Activated CD8-positive, alpha-beta T cell treated with anti-CD3 and anti-CD28 coated beads, Interleukin-2, amount 10 ng/mL, durations not matched to agents 7 days and 5 days (primary cell): Measurements from ENCODE around the gene OMD. TPM values are rescaled to one million over a fixed set of nuclear protein-coding genes. Genes with fewer than 3 reads are reported as not detected.

Experiments
- ATAC-seq: fragments of 150-1000 bp; cut with Tn5 transposase; one replicate; pipeline ENCODE4 v1.10.0; 2021; ENCODE audit warnings: moderate library complexity
- CTCF ChIA-PET: fragments of 350-600 bp; sonication (Branson Sonifier 250); formaldehyde crosslinking; loops from one replicate; lab custom pipeline; 2021; ENCODE audit warnings: antibody characterized with exemption; lab: Charles Lee
- POLR2A ChIA-PET: fragments of 350-600 bp; sonication (Branson Sonifier 250); formaldehyde crosslinking; loops from one replicate; lab custom pipeline; 2021; ENCODE audit warnings: antibody characterized with exemption; lab: Charles Lee
- DNase-seq: peaks from one replicate; pipeline ENCODE4 v3.0.0-alpha.2; 2020
- H3K27ac Mint-ChIP-seq: one replicate; pipeline ENCODE4 v1.8.0; 2021; ENCODE audit warnings: mild to moderate bottlenecking, mixed read lengths
- H3K27me3 Mint-ChIP-seq: one replicate; pipeline ENCODE4 v1.8.0; 2021; ENCODE audit warnings: low read depth, mixed read lengths
- H3K36me3 Mint-ChIP-seq: one replicate; pipeline ENCODE4 v1.8.0; 2021; ENCODE audit warnings: low read depth, mixed read lengths
- H3K4me1 Mint-ChIP-seq: one replicate; pipeline ENCODE4 v1.8.0; 2021; ENCODE audit warnings: low read depth, mixed read lengths
- H3K4me3 Mint-ChIP-seq: one replicate; pipeline ENCODE4 v1.8.0; 2021; ENCODE audit warnings: mild to moderate bottlenecking, mixed read lengths
- H3K9me3 Mint-ChIP-seq: one replicate; pipeline ENCODE4 v1.8.0; 2022; ENCODE audit warnings: mixed read lengths; ENCODE audit not compliant: insufficient read depth
- total RNA-seq, 2 experiments: library from RNA; stranded (reverse); gene quantifications; one replicate each; pipeline ENCODE4 v1.2.3, GENCODE V29; 2021

OMD gene
- total RNA-seq, 2 experiments from 2014 or later = not detected

DNA sequence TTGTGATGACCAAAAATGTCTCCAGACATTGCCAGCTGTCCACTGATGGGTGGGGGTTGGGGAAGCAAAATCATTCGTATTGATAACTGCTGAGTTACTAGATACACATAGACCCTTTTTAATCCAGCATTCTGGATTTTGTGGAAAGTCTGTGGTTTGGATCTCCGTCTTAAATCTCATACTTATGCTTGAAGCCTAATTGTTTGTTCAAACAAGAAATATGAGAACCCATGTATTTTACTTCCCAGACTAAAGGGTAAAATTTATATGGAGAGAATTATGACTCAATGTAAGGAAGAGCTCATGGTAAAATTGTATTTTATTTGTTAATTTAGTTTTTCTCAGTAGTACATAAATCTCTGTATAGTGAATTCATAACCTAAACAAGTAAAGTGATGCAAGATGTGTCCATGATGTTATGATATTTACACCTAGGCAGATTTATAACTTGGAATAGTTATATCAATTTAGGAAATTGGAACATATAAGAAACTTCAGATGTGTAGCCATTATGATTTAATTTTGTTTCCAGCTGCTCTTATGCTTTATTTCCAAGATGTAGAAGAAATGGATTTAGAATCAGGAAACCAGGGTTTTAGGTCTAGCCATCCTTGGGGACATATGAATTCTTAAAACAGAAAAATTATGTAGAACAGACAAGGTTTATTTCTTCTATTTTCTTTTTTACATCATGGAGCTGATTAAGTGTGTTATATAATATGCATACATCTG is 15.4 kb downstream of the OMD start:
- Mint-ChIP-seq H3K27me3 (no peaks in the 10 kb centered on the region), H3K36me3 (peaks cover 2% of the 10 kb centered on the region), H3K4me1 (peaks cover 33% of the 10 kb centered on the region), H3K4me3 (no peak overlapping the region), H3K9me3 (no peaks in the 10 kb centered on the region), H3K27ac (no peak overlapping the region)
- ATAC-seq (no peak), DNase-seq (no peak)
- CTCF ChIA-PET = interaction anchor here (0.6 to 1.2 kb wide), 3 partner anchors 20 to 334 kb away, joined by 3 to 4 read pairs (median 4); no protein-coding TSS in a partner anchor
- POLR2A ChIA-PET = no interaction called here

DNA sequence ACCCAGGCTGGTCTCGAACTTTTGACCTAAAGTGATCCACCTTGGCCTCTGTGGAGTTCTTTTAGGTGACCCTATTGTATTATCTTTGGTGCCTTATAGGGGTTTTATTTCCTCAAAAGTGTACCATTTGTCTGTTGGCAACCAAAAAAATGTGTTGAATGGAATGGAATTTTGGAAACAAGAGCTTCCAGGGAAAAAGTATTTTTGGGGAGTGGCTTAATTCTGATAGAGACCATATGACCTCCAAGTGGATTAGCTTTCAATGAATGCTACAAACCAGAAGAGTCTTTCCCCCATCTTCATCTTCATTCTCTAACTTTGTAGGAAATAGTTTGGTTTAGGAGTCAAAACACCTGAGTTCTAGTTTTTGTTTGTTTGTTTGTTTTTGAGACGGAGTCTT is 16.5 kb downstream of the OMD start:
- H3K27ac Mint-ChIP-seq = no peak overlapping the region
- ChIA-PET POLR2A (no interaction called here), CTCF (interaction anchor here (0.6 to 1.2 kb wide), 4 partner anchors 21 to 321 kb away, joined by 3 to 4 read pairs (median 3); no protein-coding TSS in a partner anchor)

DNA sequence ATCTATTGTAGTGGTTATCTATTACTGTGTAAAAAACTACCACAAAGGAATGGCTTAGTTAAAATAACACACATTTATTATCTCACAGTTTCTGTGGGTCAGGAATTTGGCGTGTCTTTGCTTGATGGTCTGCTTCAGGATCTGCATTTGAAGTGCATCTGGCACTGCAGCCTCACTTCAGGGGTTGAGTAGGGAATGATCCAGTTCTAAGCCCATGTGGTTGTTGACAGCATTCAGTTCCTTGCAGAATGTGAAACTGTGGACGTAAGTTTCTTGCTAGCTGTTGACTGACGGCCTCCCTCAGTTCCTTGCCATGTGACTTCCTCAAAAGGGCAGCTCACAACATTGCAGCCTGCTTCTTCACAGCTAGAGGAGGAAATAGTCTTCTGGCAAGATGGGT is 17.8 kb downstream of the OMD start:
- peak overlapping the region; percentile 75 for H3K27ac Mint-ChIP-seq
- DNase-seq (peak; percentile 62), ATAC-seq (peak; percentile 93)
- peaks cover 40% of the 10 kb centered on the region for H3K4me1 Mint-ChIP-seq
- ChIA-PET POLR2A (no interaction called here), CTCF (no interaction called here)
- no peaks in the 10 kb centered on the region for H3K9me3 Mint-ChIP-seq
- peak overlapping the region; percentile 43 for H3K4me3 Mint-ChIP-seq
- H3K27me3 Mint-ChIP-seq = no peaks in the 10 kb centered on the region
- H3K36me3 Mint-ChIP-seq = peaks cover 2% of the 10 kb centered on the region

More for the DNA sequence above, 16.5 kb downstream of the OMD start:
- ATAC-seq = no peak
- no peak for DNase-seq
- Mint-ChIP-seq H3K27me3 (no peaks in the 10 kb centered on the region), H3K9me3 (no peaks in the 10 kb centered on the region), H3K36me3 (peaks cover 2% of the 10 kb centered on the region), H3K4me3 (no peak overlapping the region), H3K4me1 (peaks cover 33% of the 10 kb centered on the region)

DNA sequence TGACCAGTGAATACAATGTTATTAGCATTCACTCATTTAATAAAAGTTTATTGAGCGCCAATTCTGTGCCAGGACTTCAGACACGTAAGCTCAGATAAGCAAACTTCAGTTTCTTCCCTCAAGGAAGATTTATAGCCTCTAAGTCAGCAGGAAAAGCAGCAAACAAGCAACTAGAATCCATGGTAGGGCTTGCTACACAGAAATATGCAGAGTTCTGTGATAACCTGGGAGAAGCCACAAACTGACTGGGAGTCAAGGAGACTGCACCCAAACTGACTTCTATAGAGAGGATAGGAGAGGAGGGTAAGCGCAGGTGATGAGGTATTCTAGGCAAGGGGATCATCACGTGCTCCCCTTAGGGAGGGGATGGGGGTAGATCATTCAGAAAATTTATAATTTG is 18.5 kb downstream of the OMD start:
- no peak for DNase-seq
- Mint-ChIP-seq H3K27me3 (no peaks in the 10 kb centered on the region), H3K4me3 (peak overlapping the region; percentile 4), H3K9me3 (no peaks in the 10 kb centered on the region), H3K36me3 (peaks cover 2% of the 10 kb centered on the region), H3K27ac (peak overlapping the region; percentile 62), H3K4me1 (peaks cover 40% of the 10 kb centered on the region)
- POLR2A ChIA-PET = no interaction called here
- no peak for ATAC-seq
- CTCF ChIA-PET = interaction anchor here (1.2 kb wide), 1 partner anchor 34 kb away, joined by 3 read pairs; no protein-coding TSS in a partner anchor

DNA sequence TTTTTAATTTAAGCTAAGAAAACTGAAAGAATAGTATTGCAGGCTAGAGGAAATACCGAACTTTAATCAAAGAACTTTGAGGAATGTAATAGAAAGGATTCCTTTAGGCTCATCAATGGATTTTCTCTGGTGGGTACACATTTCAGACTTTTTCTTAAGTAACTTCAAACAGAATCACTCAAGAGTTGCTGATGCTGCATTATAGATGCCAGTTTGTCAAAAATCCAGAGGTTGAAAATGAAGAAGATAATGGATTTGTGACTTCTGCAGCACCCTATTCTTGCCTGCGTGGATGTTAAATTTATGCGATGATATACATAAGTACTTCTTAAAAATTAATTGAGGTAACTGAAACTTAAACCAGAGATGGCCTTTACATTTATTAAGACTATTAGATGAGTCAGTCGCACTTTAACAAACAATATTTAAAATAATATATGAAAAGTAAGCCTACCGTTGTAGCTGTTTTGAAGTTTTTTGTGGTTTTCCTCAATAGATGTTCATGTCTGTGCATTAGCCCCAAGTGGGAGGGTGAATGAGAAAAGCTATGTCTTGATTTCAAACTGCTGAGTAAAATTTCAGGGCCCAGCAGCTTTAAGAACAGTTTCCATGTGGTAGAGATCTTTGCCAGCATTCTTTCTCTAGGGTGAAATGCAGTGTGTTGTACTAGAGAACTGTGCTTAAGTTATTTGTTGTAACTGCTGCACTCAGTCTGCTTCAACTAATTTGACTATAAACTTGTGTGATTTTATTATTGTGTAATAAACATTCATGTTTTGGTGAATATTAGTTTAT is 20.0 kb downstream of the OMD start, which contains the start of gene OGN:
TSS of gene OGN (minus strand) at position 537 of the 795 bp plus-strand sequence. CDS start 1,171 bp downstream, outside the sequence.
- CTCF ChIA-PET = no interaction called here
- H3K27me3 Mint-ChIP-seq = no peaks in the 10 kb centered on the region
- no peak for ATAC-seq

DNA sequence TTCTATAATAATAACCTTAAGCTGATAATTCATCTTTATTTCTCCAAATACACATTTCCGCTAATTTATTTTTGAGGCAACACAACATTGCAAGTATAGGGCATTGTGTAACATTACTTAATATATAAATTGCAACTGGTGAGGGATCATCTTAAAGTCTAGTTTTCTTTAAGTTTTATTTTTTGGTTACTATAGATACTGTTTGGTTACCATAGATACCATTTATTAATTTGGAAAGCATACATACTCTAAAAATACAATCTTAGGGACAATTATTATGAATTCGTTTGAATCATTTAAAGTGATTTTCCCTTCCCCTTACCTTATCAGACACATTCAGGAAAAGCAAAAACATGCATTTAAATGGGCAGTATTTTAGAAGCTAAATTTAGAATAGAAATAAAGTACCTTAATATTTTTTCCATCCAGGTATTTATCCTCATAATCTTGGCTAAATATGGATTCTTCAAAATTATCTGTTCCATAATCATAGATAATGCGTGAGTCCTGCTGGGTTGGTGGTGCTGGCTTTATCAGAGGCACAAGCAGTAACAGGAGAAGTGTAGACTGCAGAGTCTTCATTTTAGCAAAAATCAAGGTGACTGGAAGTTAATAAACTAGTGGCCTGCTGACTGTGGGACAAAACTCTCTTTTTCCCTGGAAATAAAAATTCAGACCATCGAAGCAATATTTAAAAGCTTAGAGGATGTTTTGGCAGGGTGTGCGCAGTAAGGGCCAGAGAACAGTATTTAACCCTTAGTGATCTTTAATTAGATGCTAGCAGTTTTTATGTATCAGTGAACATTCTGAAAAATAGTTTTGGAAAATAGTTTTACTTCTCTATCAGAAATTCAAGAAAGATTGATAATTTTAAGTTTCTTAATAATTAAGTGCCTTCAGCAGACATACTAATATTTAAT is 21.2 kb downstream of the OMD start:
- Mint-ChIP-seq H3K4me3 (no peak overlapping the region), H3K36me3 (peaks cover 2% of the 10 kb centered on the region), H3K27me3 (no peaks in the 10 kb centered on the region), H3K27ac (no peak overlapping the region), H3K9me3 (no peaks in the 10 kb centered on the region), H3K4me1 (peaks cover 31% of the 10 kb centered on the region)
- ATAC-seq = no peak
- no peak for DNase-seq
- ChIA-PET POLR2A (no interaction called here), CTCF (no interaction called here)

More for the DNA sequence above, 20.0 kb downstream of the OMD start, which contains the start of gene OGN:
- Mint-ChIP-seq H3K36me3 (peaks cover 2% of the 10 kb centered on the region), H3K9me3 (no peaks in the 10 kb centered on the region), H3K27ac (no peak within 1 kb of the TSS), H3K4me1 (peaks cover 31% of the 10 kb centered on the region), H3K4me3 (no peak within 1 kb of the TSS)
- POLR2A ChIA-PET = no interaction called here
- no peak for DNase-seq

DNA sequence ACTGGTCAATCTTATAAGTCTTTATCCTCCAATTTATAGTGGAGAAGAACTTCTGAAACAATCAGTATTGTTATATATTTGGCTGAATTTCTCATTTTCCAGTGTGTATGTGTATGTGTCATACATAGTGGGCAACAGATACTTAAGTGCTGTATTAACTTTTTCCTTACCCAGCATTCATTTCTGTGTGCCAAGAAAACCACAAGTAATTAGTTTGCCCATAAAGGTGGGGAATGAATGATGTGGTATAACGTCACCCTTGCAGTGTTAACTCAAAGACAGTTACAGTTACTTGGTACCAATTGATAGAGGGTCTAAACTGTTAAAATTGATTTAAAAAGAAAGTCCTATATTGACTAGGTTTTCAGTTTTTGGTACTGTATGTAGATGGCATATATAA is 21.9 kb downstream of the OMD start:
- Mint-ChIP-seq H3K4me1 (peaks cover 31% of the 10 kb centered on the region), H3K27ac (no peak overlapping the region), H3K27me3 (no peaks in the 10 kb centered on the region), H3K4me3 (no peak overlapping the region), H3K9me3 (no peaks in the 10 kb centered on the region), H3K36me3 (peaks cover 2% of the 10 kb centered on the region)
- DNase-seq (no peak), ATAC-seq (no peak)
- ChIA-PET POLR2A (no interaction called here), CTCF (no interaction called here)

DNA sequence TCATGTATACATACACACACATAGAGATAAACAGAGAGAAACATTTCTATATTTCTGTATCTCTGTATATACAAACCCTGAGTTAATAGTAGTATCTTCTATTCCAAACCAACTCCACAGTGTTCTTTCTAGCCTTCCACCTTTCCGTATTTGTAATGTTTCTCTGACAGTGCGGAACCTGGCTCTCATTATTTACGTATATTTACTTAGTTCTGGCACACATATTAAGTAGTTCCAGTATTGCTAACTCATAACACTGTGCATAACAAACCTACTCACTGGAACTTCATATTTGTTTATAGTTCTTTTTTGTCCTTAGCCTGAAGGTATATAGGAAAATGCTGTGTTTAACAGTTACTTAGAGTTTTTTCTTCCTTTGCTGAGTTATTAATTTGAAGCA is 26.4 kb downstream of the OMD start:
- H3K9me3 Mint-ChIP-seq = no peaks in the 10 kb centered on the region
- ATAC-seq (no peak), DNase-seq (no peak)
- ChIA-PET POLR2A (no interaction called here), CTCF (no interaction called here)
- no peak overlapping the region for H3K27ac Mint-ChIP-seq
- H3K4me3 Mint-ChIP-seq = no peak overlapping the region
- no peaks in the 10 kb centered on the region for H3K36me3 Mint-ChIP-seq
- H3K4me1 Mint-ChIP-seq = peaks cover 7% of the 10 kb centered on the region
- H3K27me3 Mint-ChIP-seq = no peaks in the 10 kb centered on the region

DNA sequence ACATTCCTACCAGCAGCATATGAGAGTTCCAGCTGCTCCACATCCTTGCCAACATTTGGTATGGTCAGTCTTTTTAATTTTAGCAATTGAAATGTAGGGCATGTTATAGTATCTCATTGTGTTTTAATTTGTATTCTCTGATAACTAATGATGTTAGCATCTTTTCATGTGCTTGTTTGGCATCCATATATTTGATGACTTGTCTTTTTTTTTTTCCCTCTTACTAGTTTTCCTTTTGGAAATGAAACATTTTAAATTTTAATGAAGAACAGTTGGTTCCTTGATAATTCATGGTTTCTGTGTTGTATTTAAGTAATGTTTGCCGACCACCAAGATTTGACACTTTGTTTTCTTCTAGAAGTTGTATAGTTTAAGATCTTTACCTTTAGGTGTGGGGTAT is 28.7 kb downstream of the OMD start:
- no peak for DNase-seq
- Mint-ChIP-seq H3K36me3 (peaks cover 2% of the 10 kb centered on the region), H3K9me3 (no peaks in the 10 kb centered on the region), H3K4me3 (no peak overlapping the region), H3K27ac (no peak overlapping the region), H3K27me3 (no peaks in the 10 kb centered on the region), H3K4me1 (no peaks in the 10 kb centered on the region)
- ChIA-PET CTCF (no interaction called here), POLR2A (no interaction called here)
- ATAC-seq = no peak

DNA sequence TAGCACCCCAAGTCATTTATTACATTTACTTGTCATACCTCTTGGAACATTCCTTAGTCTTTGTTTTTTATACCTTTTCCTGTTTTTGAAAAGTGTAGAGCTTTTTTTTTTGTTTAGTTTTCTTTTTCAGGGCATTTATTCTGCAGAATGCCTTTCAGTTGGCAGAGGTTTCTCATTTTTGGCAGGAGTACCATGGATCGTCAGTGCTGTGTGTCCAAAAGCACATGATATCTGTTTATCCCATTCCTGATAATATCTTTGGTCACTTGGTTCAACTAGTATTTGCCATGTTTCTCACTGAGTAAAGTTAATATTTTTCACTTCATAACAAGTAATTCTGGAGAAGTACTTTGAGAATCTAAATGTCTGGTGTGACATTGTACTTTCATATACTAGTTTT is 30.6 kb downstream of the OMD start:
- Mint-ChIP-seq H3K27me3 (no peaks in the 10 kb centered on the region), H3K9me3 (no peaks in the 10 kb centered on the region), H3K4me1 (no peaks in the 10 kb centered on the region), H3K4me3 (no peak overlapping the region), H3K36me3 (peaks cover 2% of the 10 kb centered on the region), H3K27ac (no peak overlapping the region)
- no peak for DNase-seq
- no peak for ATAC-seq
- ChIA-PET CTCF (no interaction called here), POLR2A (no interaction called here)

DNA sequence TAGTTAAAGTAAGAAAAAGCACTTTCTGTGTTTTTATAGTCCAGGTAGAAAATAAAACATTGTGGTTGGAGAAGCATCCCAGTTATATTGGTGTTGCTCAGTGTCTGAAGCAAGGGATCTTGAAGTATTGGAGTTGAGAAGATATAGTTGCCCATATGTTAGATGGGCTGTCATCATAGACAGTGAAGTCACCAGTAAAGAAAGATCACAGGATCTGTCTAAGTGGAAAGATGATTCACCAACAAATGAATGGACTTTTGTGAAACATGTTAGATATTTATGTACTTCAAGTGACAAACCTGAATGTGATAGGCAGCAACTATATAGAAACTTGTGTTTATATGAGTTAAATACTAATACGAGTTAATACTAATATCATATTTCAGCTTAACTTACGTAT is 31.6 kb downstream of the OMD start:
- Mint-ChIP-seq H3K4me1 (no peaks in the 10 kb centered on the region), H3K27me3 (no peaks in the 10 kb centered on the region), H3K36me3 (peaks cover 2% of the 10 kb centered on the region), H3K4me3 (no peak overlapping the region), H3K27ac (no peak overlapping the region), H3K9me3 (no peaks in the 10 kb centered on the region)
- ChIA-PET CTCF (no interaction called here), POLR2A (no interaction called here)
- ATAC-seq = no peak
- DNase-seq = no peak
